HepG2 (cell line): ENCODE data around the gene LSM2. TPM values are rescaled to one million over a fixed set of nuclear protein-coding genes. Genes with fewer than 3 reads are reported as not detected.
A peak's percentile ranks its signal among the peaks of the same experiment; 100 is the strongest.

Experiments
- AFF4 ChIP-seq: sonication (generic); formaldehyde crosslinking; IDR thresholded peaks from 2 replicates; pipeline ENCODE4 v1.4.0; 2020; ENCODE audit warnings: missing genetic modification reagents
- ATF6 ChIP-seq: sonication (generic); formaldehyde crosslinking; conservative IDR thresholded peaks from 2 replicates; pipeline ENCODE4 v1.4.0; 2020; ENCODE audit warnings: missing genetic modification reagents
- BHLHE40 ChIP-seq: IDR thresholded peaks from 2 replicates; pipeline ENCODE4 v1.6.1; 2011; ENCODE audit warnings: low read length, improper control_type of control experiment
- CENPT ChIP-seq: sonication (generic); formaldehyde crosslinking; IDR thresholded peaks from 2 replicates; pipeline ENCODE4 v1.8.0; 2022; ENCODE audit warnings: low read depth, mild to moderate bottlenecking, moderate library complexity, missing genetic modification reagents
- FOXJ3 ChIP-seq: sonication (generic); formaldehyde crosslinking; IDR thresholded peaks from 2 replicates; pipeline ENCODE4 v1.4.0; 2020; ENCODE audit warnings: missing genetic modification reagents, mild to moderate bottlenecking, borderline replicate concordance
- KDM5A ChIP-seq: fragments of 200-600 bp; sonication (generic); IDR thresholded peaks from 2 replicates; pipeline ENCODE4 v1.7.0; 2018; ENCODE audit warnings: antibody characterized with exemption, mild to moderate bottlenecking, low read length, borderline replicate concordance
- MED1 ChIP-seq: sonication (generic); formaldehyde crosslinking; IDR thresholded peaks from 2 replicates; pipeline ENCODE4 v1.4.0; 2020; ENCODE audit warnings: missing genetic modification reagents
- PHF20 ChIP-seq: sonication (generic); formaldehyde crosslinking; IDR thresholded peaks from 2 replicates; pipeline ENCODE4 v1.5.0; 2020; ENCODE audit warnings: mild to moderate bottlenecking, missing genetic modification reagents
- RNF2 ChIP-seq: fragments of 450-650 bp; conservative IDR thresholded peaks from 2 replicates; pipeline ENCODE4 v1.6.1; 2016; ENCODE audit warnings: low read depth
- TEAD2 ChIP-seq: sonication (generic); formaldehyde crosslinking; IDR thresholded peaks from 2 replicates; pipeline ENCODE4 v1.9.0; 2021; ENCODE audit warnings: missing genetic modification reagents
- ZBTB20 ChIP-seq: sonication (generic); formaldehyde crosslinking; IDR thresholded peaks from 2 replicates; pipeline ENCODE4 v1.8.1; 2023; ENCODE audit warnings: missing genetic modification reagents, low read depth, mild to moderate bottlenecking, borderline replicate concordance
- ZNF292 ChIP-seq: sonication (generic); formaldehyde crosslinking; IDR thresholded peaks from 2 replicates; pipeline ENCODE4 v1.8.1; 2022; ENCODE audit warnings: mild to moderate bottlenecking, low read depth, missing genetic modification reagents, borderline replicate concordance
- ZNF317 ChIP-seq: sonication (generic); formaldehyde crosslinking; IDR thresholded peaks from 2 replicates; pipeline ENCODE4 v1.5.0; 2020; ENCODE audit warnings: mild to moderate bottlenecking, missing genetic modification reagents
- ZNF382 ChIP-seq: sonication (generic); formaldehyde crosslinking; IDR thresholded peaks from 2 replicates; pipeline ENCODE4 v1.5.0; 2020; ENCODE audit warnings: missing genetic modification reagents, mild to moderate bottlenecking, borderline replicate concordance
- ZNF598 ChIP-seq: sonication (generic); formaldehyde crosslinking; IDR thresholded peaks from 2 replicates; pipeline ENCODE4 v1.5.1; 2020; ENCODE audit warnings: mild to moderate bottlenecking, missing genetic modification reagents, borderline replicate concordance
- polyA plus RNA-seq, 8 experiments: library from polyadenylated mRNA; depleted of rRNA in 3 of 8; stranded (reverse) in 7 of 8; unstranded in 1 of 8; fragments of >200 nt; fragmentation: Illumina TruSeq in 4 of 8; extraction: Trizol in 4 of 8; gene quantifications; 2 replicates each; pipeline versions ENCODE4 v1.2.1 to v1.2.3, GENCODE V29; 2011 to 2016; ENCODE audit warnings: low read depth in 4 of 8, missing spikeins in 1 of 8, mixed read lengths in 1 of 8; ENCODE audit not compliant: insufficient read depth in 1 of 8
- total RNA-seq, 5 experiments: library from RNA; depleted of rRNA; stranded (reverse); fragments of >200 nt; fragmentation: Illumina TruSeq; extraction: Trizol; gene quantifications; 2 replicates each; pipeline ENCODE4 v1.2.3, GENCODE V29; 2016; ENCODE audit warnings: low read depth in 1 of 5
- TF ChIP-seq, protein P1 (sequence below): sonication (generic); formaldehyde crosslinking; IDR thresholded peaks from 2 replicates; pipeline ENCODE4 v1.5.1; 2020; ENCODE audit warnings: mild to moderate bottlenecking, moderate library complexity, missing genetic modification reagents
- TF ChIP-seq, protein P2 (sequence below): sonication (generic); IDR thresholded peaks from 2 replicates; pipeline ENCODE4 v1.6.1; 2016; ENCODE audit warnings: low read depth, borderline replicate concordance

Gene LSM2
- total and polyA plus RNA-seq, 2 of the 13 experiments (the other 11 are each of a cell fraction or from before 2014, with no cell fraction given), result 69.4 to 90.5 TPM

GRCh38 chr6:31765910-31766794 lies 40.6 kb downstream of the LSM2 start (continued):
- peak; percentile 61; the same call in 1 of the 2 replicates for TF ChIP-seq ZNF317 (CRISPR knock-in tag)
- TF ChIP-seq MED1 (CRISPR knock-in tag), result 0 out of 2 replicates have a peak, but pooled peaks have one; percentile 67
- TF ChIP-seq ZNF598, result 0 out of 2 replicates have a peak, but pooled peaks have one; percentile 94
- TF ChIP-seq ZNF382 (CRISPR knock-in tag), result no peak
- TF ChIP-seq, protein P1, sequence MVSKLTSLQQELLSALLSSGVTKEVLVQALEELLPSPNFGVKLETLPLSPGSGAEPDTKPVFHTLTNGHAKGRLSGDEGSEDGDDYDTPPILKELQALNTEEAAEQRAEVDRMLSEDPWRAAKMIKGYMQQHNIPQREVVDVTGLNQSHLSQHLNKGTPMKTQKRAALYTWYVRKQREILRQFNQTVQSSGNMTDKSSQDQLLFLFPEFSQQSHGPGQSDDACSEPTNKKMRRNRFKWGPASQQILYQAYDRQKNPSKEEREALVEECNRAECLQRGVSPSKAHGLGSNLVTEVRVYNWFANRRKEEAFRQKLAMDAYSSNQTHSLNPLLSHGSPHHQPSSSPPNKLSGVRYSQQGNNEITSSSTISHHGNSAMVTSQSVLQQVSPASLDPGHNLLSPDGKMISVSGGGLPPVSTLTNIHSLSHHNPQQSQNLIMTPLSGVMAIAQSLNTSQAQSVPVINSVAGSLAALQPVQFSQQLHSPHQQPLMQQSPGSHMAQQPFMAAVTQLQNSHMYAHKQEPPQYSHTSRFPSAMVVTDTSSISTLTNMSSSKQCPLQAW (CRISPR knock-in tag), result peak; percentile 33; the same call in 1 of the 2 replicates
- TF ChIP-seq CENPT (CRISPR knock-in tag), result no peak
- no peak; the same call in 1 of the 2 replicates for TF ChIP-seq ATF6 (CRISPR knock-in tag)
- TF ChIP-seq RNF2, result 0 out of 2 replicates have a peak, but pooled peaks have one; percentile 28
- TF ChIP-seq ZBTB20 (CRISPR knock-in tag), result peak; percentile 25; the same call in 1 of the 2 replicates
- TF ChIP-seq KDM5A, result no peak
- no peak for TF ChIP-seq PHF20 (CRISPR knock-in tag)
- TF ChIP-seq ZNF292 (CRISPR knock-in tag), result no peak; the same call in 1 of the 2 replicates
- TF ChIP-seq, protein P2, sequence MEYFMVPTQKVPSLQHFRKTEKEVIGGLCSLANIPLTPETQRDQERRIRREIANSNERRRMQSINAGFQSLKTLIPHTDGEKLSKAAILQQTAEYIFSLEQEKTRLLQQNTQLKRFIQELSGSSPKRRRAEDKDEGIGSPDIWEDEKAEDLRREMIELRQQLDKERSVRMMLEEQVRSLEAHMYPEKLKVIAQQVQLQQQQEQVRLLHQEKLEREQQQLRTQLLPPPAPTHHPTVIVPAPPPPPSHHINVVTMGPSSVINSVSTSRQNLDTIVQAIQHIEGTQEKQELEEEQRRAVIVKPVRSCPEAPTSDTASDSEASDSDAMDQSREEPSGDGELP, result 0 out of 2 replicates have a peak, but pooled peaks have one; percentile 45
- no peak for TF ChIP-seq FOXJ3 (CRISPR knock-in tag)
- TF ChIP-seq AFF4 (CRISPR knock-in tag), result no peak
- TF ChIP-seq TEAD2 (CRISPR knock-in tag), result no peak
- TF ChIP-seq BHLHE40, result no peak
